ENCODE results near the gene TIMM17A.
"Not testable (repeated sequence)": the region's sequence is repeated elsewhere in the genome, so short reads cannot be mapped to it uniquely, and the experiment has no call there.

The TIMM17A gene

GRCh38 chr1:201949491-201949890 is 5.8 kb upstream of the TIMM17A start:
- Mint-ChIP-seq H3K36me3 (no peaks in the 10 kb centered on the region), H3K4me1 (ENCODE audit: low read depth) (peaks cover 19% of the 10 kb centered on the region), H3K27ac (no peak overlapping the region), H3K27me3 (peaks cover 33% of the 10 kb centered on the region), H3K4me3 (no peak overlapping the region), H3K9me3 (ENCODE audit: low read depth) (no peaks in the 10 kb centered on the region)

GRCh38 chr1:201954263-201955008 is 867 bp upstream of the TIMM17A start:
- H3K4me3 Mint-ChIP-seq, result peak overlapping the region; percentile 99
- peak overlapping the region; percentile 97 for H3K27ac Mint-ChIP-seq
- H3K4me1 Mint-ChIP-seq (ENCODE audit: low read depth), result peaks cover 22% of the 10 kb centered on the region
- peaks cover 6% of the 10 kb centered on the region for H3K36me3 Mint-ChIP-seq
- H3K9me3 Mint-ChIP-seq (ENCODE audit: low read depth), result no peaks in the 10 kb centered on the region
- no peaks in the 10 kb centered on the region for H3K27me3 Mint-ChIP-seq

DNA sequence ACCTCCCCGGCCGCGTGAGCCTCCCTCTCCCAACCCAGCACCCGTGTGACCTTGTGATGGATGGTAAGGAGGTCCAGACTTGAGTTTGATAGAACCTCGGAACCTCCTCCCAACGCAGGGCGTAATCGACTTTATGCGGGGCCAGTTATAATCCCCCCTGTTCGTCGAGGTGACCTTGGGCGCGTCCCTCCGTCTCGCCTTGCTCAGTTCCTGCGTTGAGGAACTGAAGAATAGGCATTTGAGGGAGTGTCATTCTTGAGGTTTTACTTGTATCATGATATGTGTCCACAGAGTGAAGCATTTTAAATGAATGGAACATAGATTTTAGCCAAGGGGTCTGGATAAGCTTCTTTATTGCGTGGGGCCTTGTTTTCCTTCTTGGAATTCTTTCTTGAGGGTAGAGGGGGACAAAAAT is 433 bp downstream of the TIMM17A start:
- Mint-ChIP-seq H3K27me3 (no peaks in the 10 kb centered on the region), H3K27ac (peak overlapping the region; percentile 97), H3K36me3 (peaks cover 6% of the 10 kb centered on the region), H3K9me3 (ENCODE audit: low read depth) (no peaks in the 10 kb centered on the region), H3K4me1 (ENCODE audit: low read depth) (peaks cover 22% of the 10 kb centered on the region), H3K4me3 (peak overlapping the region; percentile 99)

GRCh38 chr1:201958348-201958747 is 3.0 kb downstream of the TIMM17A start:
- Mint-ChIP-seq H3K27me3 (no peaks in the 10 kb centered on the region), H3K9me3 (ENCODE audit: low read depth) (no peaks in the 10 kb centered on the region), H3K27ac (no peak overlapping the region), H3K4me3 (no peak overlapping the region), H3K36me3 (peaks cover 6% of the 10 kb centered on the region), H3K4me1 (ENCODE audit: low read depth) (peaks cover 25% of the 10 kb centered on the region)

DNA sequence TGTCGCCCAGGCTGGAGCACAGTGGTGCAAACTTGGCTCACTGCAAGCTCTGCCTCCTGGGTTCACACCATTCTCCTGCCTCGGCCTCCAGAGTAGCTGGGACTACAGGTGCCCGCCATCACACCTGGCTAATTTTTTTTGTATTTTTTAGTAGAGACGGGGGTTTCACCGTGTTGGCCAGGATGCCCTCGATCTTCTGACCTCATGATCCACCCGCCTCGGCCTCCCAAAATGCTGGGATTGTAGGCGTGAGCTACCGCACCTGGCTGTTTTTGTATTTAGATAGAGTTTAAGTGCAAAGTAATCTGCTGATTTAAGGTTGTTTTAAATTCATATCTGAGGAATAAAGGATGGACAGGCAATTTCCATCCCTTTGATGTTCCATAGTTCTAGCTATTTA is 7.1 kb downstream of the TIMM17A start:
- not testable (repeated sequence) for H3K36me3 Mint-ChIP-seq; H3K9me3 Mint-ChIP-seq (ENCODE audit: low read depth); H3K4me1 Mint-ChIP-seq (ENCODE audit: low read depth)

DNA sequence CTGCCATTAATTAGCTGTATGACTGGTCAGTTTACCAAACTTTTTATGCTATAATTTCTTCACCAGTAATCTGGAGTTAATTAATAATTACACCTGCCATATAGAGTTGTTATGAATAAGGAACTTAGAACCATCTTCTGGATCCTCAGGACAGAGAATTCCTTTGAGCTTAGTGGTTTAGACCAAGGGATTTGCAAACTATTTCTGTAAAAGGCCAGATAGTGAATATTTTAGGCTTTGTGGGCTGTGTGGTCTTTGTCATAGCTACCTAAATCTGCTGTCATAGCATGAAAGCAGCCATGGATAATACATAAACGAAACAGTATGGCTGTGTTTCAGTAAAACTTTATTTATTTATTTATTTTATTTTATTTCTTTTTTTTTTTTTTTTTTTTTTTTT is 9.0 kb downstream of the TIMM17A start:
- no peak overlapping the region for H3K4me3 Mint-ChIP-seq
- peaks cover 3% of the 10 kb centered on the region for H3K4me1 Mint-ChIP-seq (ENCODE audit: low read depth)
- H3K27me3 Mint-ChIP-seq, result no peaks in the 10 kb centered on the region
- H3K36me3 Mint-ChIP-seq, result no peaks in the 10 kb centered on the region
- H3K27ac Mint-ChIP-seq, result no peak overlapping the region
- no peaks in the 10 kb centered on the region for H3K9me3 Mint-ChIP-seq (ENCODE audit: low read depth)

More for the DNA sequence above, 7.1 kb downstream of the TIMM17A start:
- not testable (repeated sequence) for H3K4me3 Mint-ChIP-seq, H3K27ac Mint-ChIP-seq, H3K27me3 Mint-ChIP-seq

- Mint-ChIP-seq H3K4me3 (no peak overlapping the region), H3K36me3 (no peaks in the 10 kb centered on the region), H3K27ac (no peak overlapping the region), H3K9me3 (ENCODE audit: low read depth) (no peaks in the 10 kb centered on the region), H3K27me3 (no peaks in the 10 kb centered on the region), H3K4me1 (ENCODE audit: low read depth) (peaks cover 3% of the 10 kb centered on the region)
These were observed 10.9 kb downstream of the TIMM17A start for GRCh38 chr1:201966171-201966570.

GRCh38 chr1:201968202-201968925 is 13.1 kb downstream of the TIMM17A start:
- H3K4me3 Mint-ChIP-seq, result no peak overlapping the region
- no peaks in the 10 kb centered on the region for H3K36me3 Mint-ChIP-seq
- no peak overlapping the region for H3K27ac Mint-ChIP-seq
- H3K9me3 Mint-ChIP-seq (ENCODE audit: low read depth), result no peaks in the 10 kb centered on the region
- H3K27me3 Mint-ChIP-seq, result no peaks in the 10 kb centered on the region
- no peaks in the 10 kb centered on the region for H3K4me1 Mint-ChIP-seq (ENCODE audit: low read depth)

- Mint-ChIP-seq H3K4me1 (ENCODE audit: low read depth) (no peaks in the 10 kb centered on the region), H3K27me3 (no peaks in the 10 kb centered on the region), H3K9me3 (ENCODE audit: low read depth) (no peaks in the 10 kb centered on the region), H3K36me3 (no peaks in the 10 kb centered on the region), H3K27ac (no peak overlapping the region), H3K4me3 (no peak overlapping the region)
These were observed 15.2 kb downstream of the TIMM17A start for GRCh38 chr1:201970334-201971159.

GRCh38 chr1:201982082-201982622 is 26.8 kb downstream of the TIMM17A start:
- H3K4me3 Mint-ChIP-seq, result peak overlapping the region; percentile 91
- H3K27me3 Mint-ChIP-seq, result no peaks in the 10 kb centered on the region
- peaks cover 24% of the 10 kb centered on the region for H3K4me1 Mint-ChIP-seq (ENCODE audit: low read depth)
- H3K36me3 Mint-ChIP-seq, result no peaks in the 10 kb centered on the region
- peak overlapping the region; percentile 66 for H3K27ac Mint-ChIP-seq
- no peaks in the 10 kb centered on the region for H3K9me3 Mint-ChIP-seq (ENCODE audit: low read depth)

DNA sequence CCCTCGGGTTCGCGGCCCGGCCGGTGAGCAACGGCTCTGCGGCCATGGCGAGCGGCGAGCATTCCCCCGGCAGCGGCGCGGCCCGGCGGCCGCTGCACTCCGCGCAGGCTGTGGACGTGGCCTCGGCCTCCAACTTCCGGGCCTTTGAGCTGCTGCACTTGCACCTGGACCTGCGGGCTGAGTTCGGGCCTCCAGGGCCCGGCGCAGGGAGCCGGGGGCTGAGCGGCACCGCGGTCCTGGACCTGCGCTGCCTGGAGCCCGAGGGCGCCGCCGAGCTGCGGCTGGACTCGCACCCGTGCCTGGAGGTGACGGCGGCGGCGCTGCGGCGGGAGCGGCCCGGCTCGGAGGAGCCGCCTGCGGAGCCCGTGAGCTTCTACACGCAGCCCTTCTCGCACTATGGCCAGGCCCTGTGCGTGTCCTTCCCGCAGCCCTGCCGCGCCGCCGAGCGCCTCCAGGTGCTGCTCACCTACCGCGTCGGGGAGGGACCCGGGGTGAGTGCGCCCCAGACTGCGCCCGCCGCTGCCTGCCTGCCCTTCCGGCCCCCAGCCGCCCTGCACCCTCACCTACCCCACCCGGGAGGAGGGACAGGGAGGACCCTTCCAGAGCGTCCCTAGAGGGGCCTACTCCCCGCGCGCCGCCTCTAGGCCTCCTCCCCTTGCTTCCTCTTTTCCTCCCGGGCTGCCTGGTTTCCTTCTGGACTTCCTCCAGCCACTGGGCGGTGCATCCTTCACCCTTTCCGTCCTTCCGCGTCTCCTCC is 27.5 kb downstream of the TIMM17A start, which contains the start of gene RNPEP:
RNPEP (plus strand) TSS at position 26 of the 757 bp plus-strand sequence; CDS start at position 45, 19 bp downstream.
- Mint-ChIP-seq H3K36me3 (no peaks in the 10 kb centered on the region), H3K27ac (peak within 1 kb of the TSS; percentile 94), H3K9me3 (ENCODE audit: low read depth) (no peaks in the 10 kb centered on the region), H3K4me3 (peak within 1 kb of the TSS; percentile 100), H3K27me3 (no peaks in the 10 kb centered on the region), H3K4me1 (ENCODE audit: low read depth) (peaks cover 24% of the 10 kb centered on the region)

DNA sequence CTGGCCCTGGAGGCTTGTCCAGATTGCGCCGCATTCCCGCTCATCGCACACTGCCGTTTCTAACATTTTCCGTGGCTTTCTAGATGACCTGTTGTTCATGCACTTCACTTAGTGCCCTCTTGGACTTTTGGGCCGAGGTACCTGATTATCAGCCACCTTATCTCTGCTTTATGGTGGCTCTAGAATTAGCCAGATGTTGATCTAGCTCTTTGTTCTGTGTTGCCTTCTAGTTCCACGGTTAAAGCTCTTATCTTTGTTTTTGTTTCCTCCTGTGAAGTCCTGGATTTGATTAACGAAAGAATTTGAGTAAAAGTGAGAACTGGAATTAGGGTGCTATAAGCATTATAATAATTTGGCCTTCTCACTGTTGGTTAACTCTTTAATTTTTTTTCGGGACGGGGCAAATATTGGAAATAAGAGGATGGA is 28.1 kb downstream of the TIMM17A start:
- Mint-ChIP-seq H3K27ac (peak overlapping the region; percentile 94), H3K27me3 (no peaks in the 10 kb centered on the region), H3K4me3 (peak overlapping the region; percentile 100), H3K4me1 (ENCODE audit: low read depth) (peaks cover 24% of the 10 kb centered on the region), H3K36me3 (no peaks in the 10 kb centered on the region), H3K9me3 (ENCODE audit: low read depth) (no peaks in the 10 kb centered on the region)

- Mint-ChIP-seq H3K27me3 (no peaks in the 10 kb centered on the region), H3K9me3 (ENCODE audit: low read depth) (no peaks in the 10 kb centered on the region), H3K4me3 (peak overlapping the region; percentile 100), H3K27ac (no peak overlapping the region), H3K36me3 (no peaks in the 10 kb centered on the region), H3K4me1 (ENCODE audit: low read depth) (peaks cover 24% of the 10 kb centered on the region)
These were observed 29.1 kb downstream of the TIMM17A start for GRCh38 chr1:201984446-201984845.

DNA sequence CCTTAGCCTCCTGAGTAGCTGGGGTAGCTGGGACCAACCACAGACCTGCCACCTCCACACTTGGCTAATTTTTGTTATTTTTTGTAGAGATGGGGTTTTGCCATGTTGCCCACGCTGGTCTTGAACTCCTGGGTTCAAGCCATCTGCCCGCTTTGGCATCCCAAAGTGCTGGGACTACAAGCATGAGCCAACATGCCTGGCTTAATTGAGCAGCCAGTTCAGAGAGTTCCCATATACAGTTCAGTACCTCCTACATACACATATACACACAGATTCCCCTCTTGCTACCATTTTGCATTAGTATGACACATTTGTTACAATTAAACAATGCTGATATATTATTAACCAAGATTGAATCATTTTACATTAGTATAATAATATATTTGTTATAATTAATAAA is 30.1 kb downstream of the TIMM17A start:
- Mint-ChIP-seq H3K4me1 (ENCODE audit: low read depth) (peaks cover 24% of the 10 kb centered on the region), H3K27me3 (no peaks in the 10 kb centered on the region), H3K9me3 (ENCODE audit: low read depth) (no peaks in the 10 kb centered on the region), H3K27ac (no peak overlapping the region), H3K4me3 (no peak overlapping the region), H3K36me3 (no peaks in the 10 kb centered on the region)

Measured in activated naive CD8-positive, alpha-beta T cell (primary cell).